ENCODE measurements around the gene DNAJC5G. TPM values are rescaled to one million over a fixed set of nuclear protein-coding genes. Genes with fewer than 3 reads are reported as not detected.

DNAJC5G gene
- total and polyA plus RNA-seq, 2 donors (not counting 3 experiments of a cell fraction or from before 2014, with no cell fraction given) = 0.77 to 1.4 TPM

DNA sequence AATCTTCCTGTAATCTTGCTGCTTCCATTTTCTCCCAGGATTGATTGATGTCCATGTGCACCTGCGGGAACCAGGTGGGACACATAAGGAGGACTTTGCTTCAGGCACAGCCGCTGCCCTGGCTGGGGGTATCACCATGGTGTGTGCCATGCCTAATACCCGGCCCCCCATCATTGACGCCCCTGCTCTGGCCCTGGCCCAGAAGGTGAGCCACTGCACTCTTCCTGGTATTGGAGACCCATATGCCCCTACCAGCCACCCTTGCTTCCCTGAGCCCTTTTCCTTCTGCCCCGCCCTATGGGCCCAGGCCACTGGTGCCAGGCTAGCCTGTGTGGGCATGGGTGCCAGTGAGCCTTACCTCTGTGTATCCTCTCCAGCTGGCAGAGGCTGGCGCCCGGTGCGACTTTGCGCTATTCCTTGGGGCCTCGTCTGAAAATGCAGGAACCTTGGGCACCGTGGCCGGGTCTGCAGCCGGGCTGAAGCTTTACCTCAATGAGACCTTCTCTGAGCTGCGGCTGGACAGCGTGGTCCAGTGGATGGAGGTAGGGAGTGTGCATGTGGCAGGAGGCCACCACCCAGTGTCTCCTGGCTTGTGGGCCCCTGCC lies 37.8 kb upstream of the DNAJC5G start:
- Histone ChIP-seq H3K4me1 (ENCODE audit: control insufficient read depth, extremely low read depth, insufficient read depth, low read length) (no peaks in the 10 kb centered on the region), H3K36me3 (ENCODE audit: control insufficient read depth in 2 of 2, extremely low read depth in 1 of 2, insufficient read depth in 2 of 2, low read length in 2 of 2) (peaks cover 32 to 86% of the 10 kb centered on the region in 2 experiments), H3K4me3 (replicated peaks in 1 of 3; ENCODE audit: insufficient read depth in 1 of 3, low read depth in 1 of 3, low read length in 3 of 3) (no peak overlapping the region), H3K9ac (replicated peaks; ENCODE audit: extremely low read depth, insufficient read depth, low read length) (no peak overlapping the region), H3K4me2 (ENCODE audit: insufficient read depth, low read length) (no peak overlapping the region), H3K9me1 (replicated peaks; ENCODE audit: control insufficient read depth, extremely low read depth, insufficient read depth, low read length) (no peaks in the 10 kb centered on the region), H3K79me2 (ENCODE audit: control insufficient read depth, insufficient read depth, low read length) (no peaks in the 10 kb centered on the region), H3K27ac (ENCODE audit: insufficient read depth, low read depth, low read length) (no peak overlapping the region), H3K27me3 (ENCODE audit: control insufficient read depth in 2 of 2, insufficient read depth in 2 of 2, low read length in 2 of 2) (no peaks in the 10 kb centered on the region), H4K20me1 (replicated peaks; ENCODE audit: control insufficient read depth, extremely low read depth, insufficient read depth, low read length) (no peaks in the 10 kb centered on the region), H2AFZ (ENCODE audit: low read depth, low read length) (no peak overlapping the region), H3K9me3 (replicated peaks; ENCODE audit: control insufficient read depth, insufficient read depth, low read length) (no peaks in the 10 kb centered on the region)
- dilution Hi-C loops (cut with MboI; ENCODE audit: extremely low pct_ligation_motif_present, low sequenced_read_pairs) = no loop called here
- DNase-seq (ENCODE audit: low read depth, low spot score) (no peak), FAIRE-seq (no peak)
- CTCF ChIA-PET = interaction anchor here (3.0 kb wide), 1 partner anchor 43 kb away, joined by 9 read pairs; no protein-coding TSS in a partner anchor
- POLR2A ChIA-PET = no interaction called here
- TF ChIP-seq POLR2AphosphoS5 (IDR thresholded peaks at IDR 0.05; ENCODE audit: insufficient read depth, low read depth, low read length) = no peak
- TF ChIP-seq, protein P1, sequence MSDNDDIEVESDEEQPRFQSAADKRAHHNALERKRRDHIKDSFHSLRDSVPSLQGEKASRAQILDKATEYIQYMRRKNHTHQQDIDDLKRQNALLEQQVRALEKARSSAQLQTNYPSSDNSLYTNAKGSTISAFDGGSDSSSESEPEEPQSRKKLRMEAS (IDR thresholded peaks at IDR 0.05; ENCODE audit: insufficient read depth, insufficient read length) = no peak
- TF ChIP-seq, protein P2, sequence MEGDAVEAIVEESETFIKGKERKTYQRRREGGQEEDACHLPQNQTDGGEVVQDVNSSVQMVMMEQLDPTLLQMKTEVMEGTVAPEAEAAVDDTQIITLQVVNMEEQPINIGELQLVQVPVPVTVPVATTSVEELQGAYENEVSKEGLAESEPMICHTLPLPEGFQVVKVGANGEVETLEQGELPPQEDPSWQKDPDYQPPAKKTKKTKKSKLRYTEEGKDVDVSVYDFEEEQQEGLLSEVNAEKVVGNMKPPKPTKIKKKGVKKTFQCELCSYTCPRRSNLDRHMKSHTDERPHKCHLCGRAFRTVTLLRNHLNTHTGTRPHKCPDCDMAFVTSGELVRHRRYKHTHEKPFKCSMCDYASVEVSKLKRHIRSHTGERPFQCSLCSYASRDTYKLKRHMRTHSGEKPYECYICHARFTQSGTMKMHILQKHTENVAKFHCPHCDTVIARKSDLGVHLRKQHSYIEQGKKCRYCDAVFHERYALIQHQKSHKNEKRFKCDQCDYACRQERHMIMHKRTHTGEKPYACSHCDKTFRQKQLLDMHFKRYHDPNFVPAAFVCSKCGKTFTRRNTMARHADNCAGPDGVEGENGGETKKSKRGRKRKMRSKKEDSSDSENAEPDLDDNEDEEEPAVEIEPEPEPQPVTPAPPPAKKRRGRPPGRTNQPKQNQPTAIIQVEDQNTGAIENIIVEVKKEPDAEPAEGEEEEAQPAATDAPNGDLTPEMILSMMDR (IDR thresholded peaks at IDR 0.05; ENCODE audit: extremely low read depth in 1 of 2, insufficient read depth in 1 of 2, low read depth in 1 of 2, low read length in 2 of 2) = no peak
- no peak for TF ChIP-seq POLR2A (IDR thresholded peaks at IDR 0.05; ENCODE audit: low read depth, low read length)
- TF ChIP-seq MYC (IDR thresholded peaks at IDR 0.05; ENCODE audit: low read depth, low read length) = no peak
- TF ChIP-seq EZH2 (IDR thresholded peaks at IDR 0.05; ENCODE audit: borderline replicate concordance, low read depth, low read length, severe bottlenecking) = no peak
- TF ChIP-seq JUN (IDR thresholded peaks at IDR 0.05; ENCODE audit: borderline replicate concordance, insufficient read depth, insufficient read length, low read depth) = no peak
- no peak for TF ChIP-seq FOS (IDR thresholded peaks at IDR 0.05; ENCODE audit: borderline replicate concordance, insufficient read depth, low read length)
- TF ChIP-seq GATA2 (IDR thresholded peaks at IDR 0.05; ENCODE audit: insufficient read depth, insufficient read length, low read depth, low read length) = no peak
- intact Hi-C loops (cut with micrococcal nuclease) = no loop called here
- BruUV-seq (replicated peaks) = TSS peak; percentile 12

All from endothelial cell of umbilical vein (primary cell).